Measurements from ENCODE around the gene MIS12. TPM values are rescaled to one million over a fixed set of nuclear protein-coding genes. Genes with fewer than 3 reads are reported as not detected.

Gene MIS12
- total and polyA plus RNA-seq, 8 donors, result 4.9 to 12.0 (median 8.5) TPM

- Histone ChIP-seq H3K27me3 (no peaks in the 10 kb centered on the region), H3K9me3 (no peaks in the 10 kb centered on the region), H3K27ac (no peak overlapping the region), H3K4me1 (no peaks in the 10 kb centered on the region), H3K4me3 (no peak overlapping the region), H3K36me3 (no peaks in the 10 kb centered on the region)
- WGBS, 2 donors, result 74 to 82% methylated on average over 7 of the region's 7 CpGs
- FAIRE-seq (no peak), ATAC-seq (no peak), DNase-seq (no peak)
- TF ChIP-seq CTCF (IDR thresholded peaks at IDR 0.05), result no peak
- intact Hi-C loops (cut with DNase I), result no loop called here
Observed at GRCh38 chr17:5540321-5540720, 54.0 kb downstream of the MIS12 start.

Other genes starting within 250 kb of the MIS12 start
- gene RABEP1, start 204.3 kb upstream of the MIS12 start, total RNA-seq, result 10 to 100 TPM; 13.8 to 22.6 (median 17.1) TPM
- 10 to 100 TPM; 10.4 to 12.5 TPM for gene RABEP1, start 204.3 kb upstream of the MIS12 start, polyA plus RNA-seq
- 10 to 100 TPM; 13.1 to 28.4 (median 24.0) TPM for gene NUP88, start 66.9 kb upstream of the MIS12 start, total RNA-seq
- gene NUP88, start 66.9 kb upstream of the MIS12 start, polyA plus RNA-seq, result 10 to 100 TPM; 38.1 to 41.0 TPM
- gene RPAIN, start 66.4 kb upstream of the MIS12 start, total RNA-seq, result 10 to 100 TPM; 13.3 to 19.7 (median 13.6) TPM
- gene RPAIN, start 66.4 kb upstream of the MIS12 start, polyA plus RNA-seq, result 10 to 100 TPM; 23.6 to 39.2 TPM
- 10 to 100 TPM; 23.7 to 56.2 (median 46.8) TPM for gene C1QBP, start 47.4 kb upstream of the MIS12 start, total RNA-seq
- gene C1QBP, start 47.4 kb upstream of the MIS12 start, polyA plus RNA-seq, result 10 to 100 TPM; 42.3 to 68.2 TPM
- 1 to 10 TPM; 4.2 to 7.2 (median 6.4) TPM for gene DHX33, start 17.6 kb upstream of the MIS12 start, total RNA-seq
- 1 to 10 TPM; 4.6 to 4.8 TPM for gene DHX33, start 17.6 kb upstream of the MIS12 start, polyA plus RNA-seq
- gene DERL2, start 388 bp upstream of the MIS12 start, total RNA-seq, result 10 to 100 TPM; 44.8 to 54.9 (median 47.3) TPM
- 10 to 100 TPM; 67.2 to 77.6 TPM for gene DERL2, start 388 bp upstream of the MIS12 start, polyA plus RNA-seq
- 10 to 100 TPM in 3 of 6 donors, 1 to 10 TPM in 3; 2.0 to 13.1 (median 6.7) TPM for gene NLRP1, start 97.9 kb downstream of the MIS12 start, total RNA-seq
- 10 to 100 TPM; 22.8 to 83.2 TPM for gene NLRP1, start 97.9 kb downstream of the MIS12 start, polyA plus RNA-seq